T-helper 2 cell treated with Interferon-gamma antibody and Interleukin-4, amounts not matched to agents 100 ng/mL and 5 ng/mL, for 36 hours (primary cell): Measurements from ENCODE around the gene MYO1D. TPM values are rescaled to one million over a fixed set of nuclear protein-coding genes. Genes with fewer than 3 reads are reported as not detected.

ENCODE experiments used
- intact Hi-C: fragments of 100-400 bp; cut with micrococcal nuclease; formaldehyde crosslinking; loops from one replicate; pipeline ENCODE4 v1.15.1; 2023
- total RNA-seq: library from RNA; stranded (reverse); gene quantifications from 2 replicates; pipeline ENCODE4 v1.2.3, GENCODE V29; 2022

Gene MYO1D
- total RNA-seq, 1 donor from 2014 or later, result 9.3 TPM

- intact Hi-C loops, result loop anchor here (10.0 kb wide), 1 partner anchor 53 kb away; the partner anchor contains the start of gene MYO1D
These were observed 54.7 kb downstream of the MYO1D start for GRCh38 chr17:32821987-32822934.

- intact Hi-C loops, result loop anchor here (10.0 kb wide), 1 partner anchor 54 kb away; the partner anchor contains the start of gene MYO1D
These were observed 56.5 kb downstream of the MYO1D start for GRCh38 chr17:32820440-32820839.

GRCh38 chr17:32819787-32820186 is 57.1 kb downstream of the MYO1D start:
- intact Hi-C loops, result loop anchor here (10.0 kb wide), 1 partner anchor 55 kb away; the partner anchor contains the start of gene MYO1D

GRCh38 chr17:32819035-32819434 is 57.9 kb downstream of the MYO1D start:
- intact Hi-C loops, result no loop called here

GRCh38 chr17:32815460-32815859 is 61.5 kb downstream of the MYO1D start:
- intact Hi-C loops, result no loop called here

GRCh38 chr17:32814836-32815235 is 62.1 kb downstream of the MYO1D start:
- intact Hi-C loops, result no loop called here

- intact Hi-C loops, result no loop called here
These were observed 63.9 kb downstream of the MYO1D start for GRCh38 chr17:32813021-32813420.

- intact Hi-C loops, result no loop called here
These were observed 66.2 kb downstream of the MYO1D start for GRCh38 chr17:32810690-32811089.

- intact Hi-C loops, result no loop called here
These were observed 69.3 kb downstream of the MYO1D start for GRCh38 chr17:32807577-32807976.

GRCh38 chr17:32806646-32807045 is 70.3 kb downstream of the MYO1D start:
- intact Hi-C loops, result no loop called here

GRCh38 chr17:32805029-32805976 is 71.6 kb downstream of the MYO1D start:
- intact Hi-C loops, result no loop called here

- intact Hi-C loops, result no loop called here
These were observed 73.4 kb downstream of the MYO1D start for GRCh38 chr17:32803544-32803943.

GRCh38 chr17:32802306-32802705 is 74.6 kb downstream of the MYO1D start:
- intact Hi-C loops, result no loop called here

- intact Hi-C loops, result no loop called here
These were observed 75.3 kb downstream of the MYO1D start for GRCh38 chr17:32801641-32802040.

GRCh38 chr17:32801193-32801592 is 75.7 kb downstream of the MYO1D start:
- intact Hi-C loops, result no loop called here

- intact Hi-C loops, result no loop called here
These were observed 78.0 kb downstream of the MYO1D start for GRCh38 chr17:32798938-32799337.

GRCh38 chr17:32795339-32795979 is 81.5 kb downstream of the MYO1D start:
- intact Hi-C loops, result no loop called here

GRCh38 chr17:32794533-32795246 is 82.2 kb downstream of the MYO1D start:
- intact Hi-C loops, result no loop called here

- intact Hi-C loops, result no loop called here
These were observed 83.1 kb downstream of the MYO1D start for GRCh38 chr17:32793841-32794240.

- intact Hi-C loops, result no loop called here
These were observed 84.7 kb downstream of the MYO1D start for GRCh38 chr17:32792207-32792606.

GRCh38 chr17:32786169-32786568 is 90.8 kb downstream of the MYO1D start:
- intact Hi-C loops, result no loop called here
